Omental fat pad (tissue), 4 donors: Measurements from ENCODE around the gene SLF2. TPM values are rescaled to one million over a fixed set of nuclear protein-coding genes. Genes with fewer than 3 reads are reported as not detected.

Experiments used
- ATAC-seq: fragments of 150-250 bp; one replicate; pipeline ENCODE4 v1.9.1; 2016; ENCODE audit warnings: mild to moderate bottlenecking, moderate library complexity; ENCODE audit not compliant: low FRiP score
- DNase-seq: peaks from one replicate; pipeline ENCODE4 v3.0.0-alpha.2; 2019; ENCODE audit warnings: low spot score
- total RNA-seq, 4 donors: library from RNA; depleted of rRNA; stranded (reverse); fragments of >200 nt; gene quantifications; one replicate each; pipeline ENCODE4 v1.1.0, GENCODE V29; 2016
- TF ChIP-seq, protein P1 (sequence below), 3 donors: fragments of 450-650 bp; IDR thresholded peaks; one replicate each; pipeline ENCODE4 v1.5.1; 2016 to 2017; ENCODE audit warnings: antibody characterized with exemption in 3 of 3, mild to moderate bottlenecking in 3 of 3, moderate library complexity in 2 of 3

Gene SLF2
- total RNA-seq, 4 donors from 2014 or later = 14.9 to 37.8 (median 21.9) TPM

DNA sequence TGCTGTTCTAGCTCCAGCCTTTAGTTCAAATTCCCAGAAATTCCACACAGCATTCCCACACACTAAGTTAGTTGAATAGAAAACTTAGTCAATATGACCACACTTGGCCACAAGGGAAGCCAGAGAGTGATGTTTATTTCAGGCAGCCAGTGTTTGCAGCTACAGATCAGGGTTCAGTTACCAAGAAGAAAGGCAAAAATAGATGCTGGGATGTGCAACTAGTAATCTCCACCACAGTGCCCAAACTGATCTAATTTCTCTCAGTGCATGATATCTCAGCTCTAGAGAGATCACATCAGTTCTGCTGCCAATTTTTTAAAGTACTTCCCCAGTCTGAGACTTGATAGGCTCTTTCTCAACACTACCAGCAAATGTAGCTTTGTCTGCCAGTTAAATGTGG is 17.6 kb downstream of the SLF2 start:
- ATAC-seq (no peak), DNase-seq (no peak)
- TF ChIP-seq, protein P1, sequence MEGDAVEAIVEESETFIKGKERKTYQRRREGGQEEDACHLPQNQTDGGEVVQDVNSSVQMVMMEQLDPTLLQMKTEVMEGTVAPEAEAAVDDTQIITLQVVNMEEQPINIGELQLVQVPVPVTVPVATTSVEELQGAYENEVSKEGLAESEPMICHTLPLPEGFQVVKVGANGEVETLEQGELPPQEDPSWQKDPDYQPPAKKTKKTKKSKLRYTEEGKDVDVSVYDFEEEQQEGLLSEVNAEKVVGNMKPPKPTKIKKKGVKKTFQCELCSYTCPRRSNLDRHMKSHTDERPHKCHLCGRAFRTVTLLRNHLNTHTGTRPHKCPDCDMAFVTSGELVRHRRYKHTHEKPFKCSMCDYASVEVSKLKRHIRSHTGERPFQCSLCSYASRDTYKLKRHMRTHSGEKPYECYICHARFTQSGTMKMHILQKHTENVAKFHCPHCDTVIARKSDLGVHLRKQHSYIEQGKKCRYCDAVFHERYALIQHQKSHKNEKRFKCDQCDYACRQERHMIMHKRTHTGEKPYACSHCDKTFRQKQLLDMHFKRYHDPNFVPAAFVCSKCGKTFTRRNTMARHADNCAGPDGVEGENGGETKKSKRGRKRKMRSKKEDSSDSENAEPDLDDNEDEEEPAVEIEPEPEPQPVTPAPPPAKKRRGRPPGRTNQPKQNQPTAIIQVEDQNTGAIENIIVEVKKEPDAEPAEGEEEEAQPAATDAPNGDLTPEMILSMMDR (IDR thresholded peaks at IDR 0.05) = no peak

DNA sequence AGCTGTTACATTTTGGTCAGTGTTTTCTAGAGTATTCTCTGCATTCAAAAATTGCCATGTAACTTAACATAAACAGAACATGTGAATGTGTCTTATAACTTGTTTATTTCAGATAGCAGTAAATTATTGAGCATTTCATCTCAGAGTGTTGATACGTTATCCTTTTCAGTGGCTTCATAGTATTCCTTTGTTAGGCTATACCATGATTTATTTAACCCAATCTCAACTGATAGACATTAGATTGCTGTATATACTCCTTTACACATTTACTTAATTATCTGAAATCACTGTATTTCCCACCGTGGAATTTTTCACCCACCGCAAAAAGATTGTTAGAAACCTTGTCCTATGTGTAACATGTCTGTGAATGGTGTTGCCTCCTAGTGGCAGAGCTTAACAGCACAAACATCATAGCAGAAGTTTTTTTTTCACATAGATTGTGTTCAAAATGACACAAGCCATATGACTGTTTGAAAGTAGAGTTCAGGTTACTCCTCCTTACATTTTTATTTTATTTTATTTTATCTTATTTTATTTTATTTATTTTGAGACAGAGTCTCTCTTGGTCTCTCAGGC is 21.4 kb downstream of the SLF2 start:
- no peak for DNase-seq
- no peak for ATAC-seq
- TF ChIP-seq, protein P1 (IDR thresholded peaks at IDR 0.05) = no peak

DNA sequence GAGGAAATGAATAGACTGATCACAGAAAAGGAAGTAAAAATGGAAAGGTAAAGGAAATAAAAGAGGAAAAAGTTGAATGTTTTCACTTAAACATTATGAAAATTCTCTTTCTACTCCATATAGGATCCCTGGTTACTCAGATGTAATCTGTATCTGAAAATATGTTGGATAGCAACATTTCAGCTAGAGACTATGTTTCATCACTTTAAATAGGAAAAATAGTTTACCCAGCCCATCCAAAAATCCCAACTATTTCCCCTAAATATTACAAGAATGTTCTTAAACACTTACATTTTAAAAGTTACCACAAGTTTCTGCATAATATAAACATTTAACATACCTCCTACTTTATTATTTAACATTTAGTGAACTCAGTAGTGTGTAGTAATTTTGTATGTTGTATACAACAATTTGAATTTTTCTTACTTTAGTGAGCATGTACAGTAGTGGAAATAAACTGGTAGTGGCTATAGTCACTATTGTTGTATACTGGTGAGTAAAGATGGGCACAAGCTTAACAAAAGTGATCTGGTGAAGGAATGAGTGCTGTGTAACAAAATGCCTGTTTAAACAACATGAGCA is 27.1 kb downstream of the SLF2 start:
- no peak for ATAC-seq
- DNase-seq = no peak
- TF ChIP-seq, protein P1 (IDR thresholded peaks at IDR 0.05) = no peak

DNA sequence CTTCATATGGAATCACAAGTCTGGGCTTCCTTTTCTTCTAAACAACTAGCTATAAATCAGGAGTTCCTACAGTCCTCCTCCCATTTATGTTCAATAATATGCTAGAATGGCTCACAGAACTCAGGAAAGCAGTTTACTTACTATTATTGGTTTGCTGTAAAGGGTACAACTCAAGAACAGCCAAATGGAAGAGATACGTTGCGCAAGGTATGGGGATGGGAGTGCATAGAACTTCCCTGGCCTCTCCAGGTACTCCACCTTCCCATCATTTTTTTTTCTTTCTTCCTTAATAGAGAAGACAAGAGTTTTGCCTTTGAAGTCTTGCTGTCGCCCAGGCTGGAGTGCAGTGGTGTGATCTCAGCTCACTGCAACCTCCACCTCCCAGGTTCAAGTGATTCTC is 29.5 kb downstream of the SLF2 start:
- ATAC-seq (no peak), DNase-seq (no peak)
- TF ChIP-seq, protein P1 (IDR thresholded peaks at IDR 0.05) = no peak

DNA sequence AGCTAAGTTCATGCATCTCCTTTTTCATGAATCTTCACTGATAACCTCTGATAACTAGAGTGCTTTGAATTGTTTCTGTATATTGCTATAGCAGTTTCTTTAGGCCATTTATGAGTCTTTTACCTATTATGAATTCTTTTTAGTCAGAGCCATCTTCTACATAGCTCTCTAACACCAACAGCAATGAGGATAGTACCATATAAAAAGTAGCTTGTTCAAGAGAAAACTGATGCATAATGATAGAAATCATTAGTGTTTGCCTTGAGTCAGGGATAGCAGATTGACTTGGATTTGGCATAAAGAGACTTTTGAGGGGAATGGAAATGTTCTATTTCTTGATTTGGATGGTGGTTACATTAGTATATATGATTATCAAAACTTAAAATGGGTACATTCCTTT is 30.7 kb downstream of the SLF2 start:
- no peak for DNase-seq
- ATAC-seq = no peak
- TF ChIP-seq, protein P1 (IDR thresholded peaks at IDR 0.05) = no peak

DNA sequence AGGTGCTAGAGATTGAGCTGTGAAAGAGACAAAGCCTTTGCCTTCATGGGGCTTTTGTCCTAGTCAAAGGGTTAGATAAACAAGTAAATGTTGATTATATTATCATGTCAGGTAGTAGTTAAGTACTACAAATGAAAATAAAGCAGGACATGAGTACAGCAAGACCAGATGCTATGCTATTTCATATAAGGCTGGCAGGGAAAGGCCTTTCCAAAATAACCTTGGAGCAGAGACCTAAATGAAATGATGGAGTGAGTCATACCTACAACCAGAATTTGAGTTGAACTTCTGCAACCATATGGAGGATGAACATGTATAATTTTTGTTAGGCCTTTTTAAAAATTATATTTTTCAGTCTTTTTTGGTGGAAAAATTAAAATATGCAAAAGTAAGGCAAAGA is 33.0 kb downstream of the SLF2 start:
- TF ChIP-seq, protein P1 (IDR thresholded peaks at IDR 0.05) = no peak
- ATAC-seq (no peak), DNase-seq (no peak)

DNA sequence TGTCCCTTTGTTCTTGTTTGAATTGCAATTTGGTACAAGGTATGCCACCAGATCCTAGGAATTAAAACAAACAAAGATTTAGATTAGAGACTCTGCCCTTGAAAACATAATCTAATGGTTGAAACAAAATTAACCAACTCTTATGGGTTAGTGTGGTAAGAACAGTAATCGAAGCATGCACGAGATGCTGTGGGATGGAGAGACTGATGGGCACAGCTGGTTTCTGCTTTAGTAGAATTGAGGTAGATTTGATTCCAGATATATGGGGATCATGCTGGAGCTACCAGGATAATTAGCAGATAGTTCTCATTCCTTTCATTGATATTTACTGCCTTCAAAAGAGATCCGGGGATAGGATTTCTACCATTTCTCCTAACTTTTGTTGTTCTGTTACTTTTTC is 36.2 kb downstream of the SLF2 start:
- DNase-seq (no peak), ATAC-seq (no peak)
- TF ChIP-seq, protein P1 (IDR thresholded peaks at IDR 0.05) = no peak
